HepG2 (cell line): Measurements from ENCODE around the gene SLBP. TPM values are rescaled to one million over a fixed set of nuclear protein-coding genes. Genes with fewer than 3 reads are reported as not detected.
A peak's percentile ranks its signal among the peaks of the same experiment; 100 is the strongest.

ENCODE experiments used
- CBX5 ChIP-seq: sonication (generic); formaldehyde crosslinking; IDR thresholded peaks from 2 replicates; pipeline ENCODE4 v1.4.0; 2020; ENCODE audit warnings: missing genetic modification reagents, borderline replicate concordance
- MAFG ChIP-seq: sonication (generic); formaldehyde crosslinking; IDR thresholded peaks from 2 replicates; pipeline ENCODE4 v1.5.1; 2020; ENCODE audit warnings: mild to moderate bottlenecking, missing genetic modification reagents
- SAP130 ChIP-seq: IDR thresholded peaks from 2 replicates; pipeline ENCODE4 v1.6.1; 2016; ENCODE audit warnings: low read depth
- ZFP36L1 ChIP-seq: sonication (generic); formaldehyde crosslinking; IDR thresholded peaks from 2 replicates; pipeline ENCODE4 v1.8.0; 2022; ENCODE audit warnings: mild to moderate bottlenecking, missing genetic modification reagents, moderate library complexity
- polyA plus RNA-seq, 8 experiments: library from polyadenylated mRNA; depleted of rRNA in 3 of 8; stranded (reverse) in 7 of 8; unstranded in 1 of 8; fragments of >200 nt; fragmentation: Illumina TruSeq in 4 of 8; extraction: Trizol in 4 of 8; gene quantifications; 2 replicates each; pipeline versions ENCODE4 v1.2.1 to v1.2.3, GENCODE V29; 2011 to 2016; ENCODE audit warnings: low read depth in 4 of 8, missing spikeins in 1 of 8, mixed read lengths in 1 of 8; ENCODE audit not compliant: insufficient read depth in 1 of 8
- total RNA-seq, 5 experiments: library from RNA; depleted of rRNA; stranded (reverse); fragments of >200 nt; fragmentation: Illumina TruSeq; extraction: Trizol; gene quantifications; 2 replicates each; pipeline ENCODE4 v1.2.3, GENCODE V29; 2016; ENCODE audit warnings: low read depth in 1 of 5
- TF ChIP-seq, protein P1 (sequence below): IDR thresholded peaks from 2 replicates; pipeline ENCODE4 v1.6.1; 2016; ENCODE audit warnings: low read depth, missing genetic modification reagents, missing compliant biosample characterization
- TF ChIP-seq, protein P2 (sequence below): sonication (generic); IDR thresholded peaks from 2 replicates; pipeline ENCODE4 v1.6.1; 2016; ENCODE audit warnings: low read depth, borderline replicate concordance
- TF ChIP-seq, protein P3 (sequence below): fragments of 450-650 bp; IDR thresholded peaks from 2 replicates; pipeline ENCODE4 v1.6.1; 2017

SLBP gene
- total and polyA plus RNA-seq, 2 of the 13 experiments (the other 11 are each of a cell fraction or from before 2014, with no cell fraction given) = 43.9 to 104 TPM

DNA sequence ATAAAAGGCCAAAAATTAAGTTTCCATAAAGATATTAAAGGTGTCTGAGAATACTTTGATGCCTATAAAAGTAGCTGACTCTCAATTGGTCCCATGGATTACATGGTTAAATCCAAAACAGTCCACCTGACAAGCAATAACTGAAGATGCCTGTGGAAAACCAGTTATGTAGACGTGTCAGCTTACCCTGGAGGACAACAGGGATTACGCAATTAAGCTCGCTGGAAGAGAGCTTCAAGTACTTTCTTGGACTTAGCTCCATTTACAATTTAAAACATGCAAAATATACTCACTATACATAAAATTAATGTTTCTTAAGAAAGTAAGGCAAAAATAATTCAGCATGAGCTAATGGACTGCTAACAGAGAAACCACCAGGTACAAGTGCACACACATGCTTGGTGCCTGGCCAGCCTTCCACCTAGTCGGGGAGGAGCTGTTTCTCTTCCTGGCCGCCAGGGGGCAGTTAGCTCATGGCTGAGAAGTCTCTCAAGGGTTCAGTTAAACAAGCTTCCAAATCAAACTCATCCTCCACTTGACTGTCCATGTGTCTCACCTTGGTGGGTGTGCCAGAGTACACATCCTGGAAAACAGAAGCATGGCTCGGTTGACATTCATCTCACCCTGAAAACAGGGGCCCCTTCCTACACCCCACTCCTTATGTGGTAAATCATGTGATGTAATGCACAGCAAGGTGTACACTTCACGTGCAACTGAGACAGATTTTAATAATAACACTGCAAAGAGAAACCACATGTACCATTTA, 18.8 kb downstream of the SLBP start (continued):
- TF ChIP-seq, protein P1, sequence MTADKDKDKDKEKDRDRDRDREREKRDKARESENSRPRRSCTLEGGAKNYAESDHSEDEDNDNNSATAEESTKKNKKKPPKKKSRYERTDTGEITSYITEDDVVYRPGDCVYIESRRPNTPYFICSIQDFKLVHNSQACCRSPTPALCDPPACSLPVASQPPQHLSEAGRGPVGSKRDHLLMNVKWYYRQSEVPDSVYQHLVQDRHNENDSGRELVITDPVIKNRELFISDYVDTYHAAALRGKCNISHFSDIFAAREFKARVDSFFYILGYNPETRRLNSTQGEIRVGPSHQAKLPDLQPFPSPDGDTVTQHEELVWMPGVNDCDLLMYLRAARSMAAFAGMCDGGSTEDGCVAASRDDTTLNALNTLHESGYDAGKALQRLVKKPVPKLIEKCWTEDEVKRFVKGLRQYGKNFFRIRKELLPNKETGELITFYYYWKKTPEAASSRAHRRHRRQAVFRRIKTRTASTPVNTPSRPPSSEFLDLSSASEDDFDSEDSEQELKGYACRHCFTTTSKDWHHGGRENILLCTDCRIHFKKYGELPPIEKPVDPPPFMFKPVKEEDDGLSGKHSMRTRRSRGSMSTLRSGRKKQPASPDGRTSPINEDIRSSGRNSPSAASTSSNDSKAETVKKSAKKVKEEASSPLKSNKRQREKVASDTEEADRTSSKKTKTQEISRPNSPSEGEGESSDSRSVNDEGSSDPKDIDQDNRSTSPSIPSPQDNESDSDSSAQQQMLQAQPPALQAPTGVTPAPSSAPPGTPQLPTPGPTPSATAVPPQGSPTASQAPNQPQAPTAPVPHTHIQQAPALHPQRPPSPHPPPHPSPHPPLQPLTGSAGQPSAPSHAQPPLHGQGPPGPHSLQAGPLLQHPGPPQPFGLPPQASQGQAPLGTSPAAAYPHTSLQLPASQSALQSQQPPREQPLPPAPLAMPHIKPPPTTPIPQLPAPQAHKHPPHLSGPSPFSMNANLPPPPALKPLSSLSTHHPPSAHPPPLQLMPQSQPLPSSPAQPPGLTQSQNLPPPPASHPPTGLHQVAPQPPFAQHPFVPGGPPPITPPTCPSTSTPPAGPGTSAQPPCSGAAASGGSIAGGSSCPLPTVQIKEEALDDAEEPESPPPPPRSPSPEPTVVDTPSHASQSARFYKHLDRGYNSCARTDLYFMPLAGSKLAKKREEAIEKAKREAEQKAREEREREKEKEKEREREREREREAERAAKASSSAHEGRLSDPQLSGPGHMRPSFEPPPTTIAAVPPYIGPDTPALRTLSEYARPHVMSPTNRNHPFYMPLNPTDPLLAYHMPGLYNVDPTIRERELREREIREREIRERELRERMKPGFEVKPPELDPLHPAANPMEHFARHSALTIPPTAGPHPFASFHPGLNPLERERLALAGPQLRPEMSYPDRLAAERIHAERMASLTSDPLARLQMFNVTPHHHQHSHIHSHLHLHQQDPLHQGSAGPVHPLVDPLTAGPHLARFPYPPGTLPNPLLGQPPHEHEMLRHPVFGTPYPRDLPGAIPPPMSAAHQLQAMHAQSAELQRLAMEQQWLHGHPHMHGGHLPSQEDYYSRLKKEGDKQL = no peak
- TF ChIP-seq, protein P2, sequence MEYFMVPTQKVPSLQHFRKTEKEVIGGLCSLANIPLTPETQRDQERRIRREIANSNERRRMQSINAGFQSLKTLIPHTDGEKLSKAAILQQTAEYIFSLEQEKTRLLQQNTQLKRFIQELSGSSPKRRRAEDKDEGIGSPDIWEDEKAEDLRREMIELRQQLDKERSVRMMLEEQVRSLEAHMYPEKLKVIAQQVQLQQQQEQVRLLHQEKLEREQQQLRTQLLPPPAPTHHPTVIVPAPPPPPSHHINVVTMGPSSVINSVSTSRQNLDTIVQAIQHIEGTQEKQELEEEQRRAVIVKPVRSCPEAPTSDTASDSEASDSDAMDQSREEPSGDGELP = no peak
- peak; percentile 56; the same call in 1 of the 2 replicates for TF ChIP-seq SAP130 (CRISPR knock-in tag)
- TF ChIP-seq, protein P3, sequence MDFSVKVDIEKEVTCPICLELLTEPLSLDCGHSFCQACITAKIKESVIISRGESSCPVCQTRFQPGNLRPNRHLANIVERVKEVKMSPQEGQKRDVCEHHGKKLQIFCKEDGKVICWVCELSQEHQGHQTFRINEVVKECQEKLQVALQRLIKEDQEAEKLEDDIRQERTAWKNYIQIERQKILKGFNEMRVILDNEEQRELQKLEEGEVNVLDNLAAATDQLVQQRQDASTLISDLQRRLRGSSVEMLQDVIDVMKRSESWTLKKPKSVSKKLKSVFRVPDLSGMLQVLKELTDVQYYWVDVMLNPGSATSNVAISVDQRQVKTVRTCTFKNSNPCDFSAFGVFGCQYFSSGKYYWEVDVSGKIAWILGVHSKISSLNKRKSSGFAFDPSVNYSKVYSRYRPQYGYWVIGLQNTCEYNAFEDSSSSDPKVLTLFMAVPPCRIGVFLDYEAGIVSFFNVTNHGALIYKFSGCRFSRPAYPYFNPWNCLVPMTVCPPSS = no peak
- no peak for TF ChIP-seq ZFP36L1 (CRISPR knock-in tag)
- TF ChIP-seq CBX5 (CRISPR knock-in tag) = peak; percentile 61; the same call in 1 of the 2 replicates
- no peak for TF ChIP-seq MAFG (CRISPR knock-in tag)
